Measurements from ENCODE around the gene WFDC6. TPM values are rescaled to one million over a fixed set of nuclear protein-coding genes. Genes with fewer than 3 reads are reported as not detected.

Gene WFDC6
- total and polyA plus RNA-seq, 2 of the 8 experiments (the other 6 are each of a cell fraction or from before 2014, with no cell fraction given): not detected

GRCh38 chr20:45496166-45496565, 43.1 kb downstream of the WFDC6 start:
- Histone ChIP-seq H4K5ac (ENCODE audit: insufficient read length, low read depth, low read length) (no peak overlapping the region), H3K23me2 (ENCODE audit: low read depth, low read length) (no peaks in the 10 kb centered on the region), H4K8ac (ENCODE audit: extremely low read depth, insufficient read depth, low read length) (no peak overlapping the region), H3K4me3 (ENCODE audit: extremely low read depth in 1 of 4, insufficient read depth in 2 of 4, low read depth in 3 of 4, low read length in 4 of 4) (no peak overlapping the region), H4K91ac (replicated peaks; ENCODE audit: insufficient read length, low read length) (no peak overlapping the region), H3K18ac (ENCODE audit: extremely low read depth, low read length) (no peak overlapping the region), H3K9ac (replicated peaks in 1 of 4; ENCODE audit: extremely low read depth in 1 of 4, low read depth in 3 of 4, low read length in 3 of 4) (no peak overlapping the region), H2AK5ac (ENCODE audit: low read depth, low read length) (no peak overlapping the region), H4K20me1 (replicated peaks in 1 of 2; ENCODE audit: control insufficient read depth in 1 of 2, insufficient read depth in 2 of 2, low read length in 2 of 2) (no peaks in the 10 kb centered on the region), H3K4me2 (ENCODE audit: insufficient read depth in 1 of 2, low read depth in 2 of 2, low read length in 2 of 2) (no peak overlapping the region), H3K79me2 (ENCODE audit: control insufficient read depth in 1 of 2, insufficient read depth in 2 of 2, low read length in 2 of 2) (no peaks in the 10 kb centered on the region), H3K27me3 (replicated peaks in 1 of 4; ENCODE audit: control insufficient read depth in 3 of 4, extremely low read depth in 1 of 4, insufficient read depth in 3 of 4, low read length in 3 of 4) (no peaks in the 10 kb centered on the region), H3K27ac (ENCODE audit: low read depth, low read length) (no peak overlapping the region), H3K23ac (ENCODE audit: insufficient read length) (no peak overlapping the region), H3K36me3 (ENCODE audit: control insufficient read depth in 2 of 4, insufficient read depth in 4 of 4, low read length in 3 of 4) (no peaks in the 10 kb centered on the region), H3K14ac (ENCODE audit: insufficient read length) (no peak overlapping the region), H3K4ac (replicated peaks; ENCODE audit: insufficient read length, low read depth, low read length) (no peak overlapping the region), H3K56ac (replicated peaks; ENCODE audit: insufficient read length, low read depth, low read length) (no peak overlapping the region), H3K4me1 (replicated peaks in 1 of 4; ENCODE audit: control insufficient read depth in 3 of 4, insufficient read depth in 4 of 4, low read length in 3 of 4) (0 out of 7 replicates have a peak, but pooled peaks cover 0 to 3% (median 0%) of the 10 kb centered on the region in 4 experiments), H2BK12ac (ENCODE audit: low read depth, low read length) (no peak overlapping the region), H2AFZ (ENCODE audit: low read length) (no peak overlapping the region), H2BK5ac (ENCODE audit: low read depth, low read length) (no peak overlapping the region), H3K9me3 (ENCODE audit: insufficient read depth in 2 of 2, low read depth in 1 of 2, low read length in 1 of 2) (no peaks in the 10 kb centered on the region), H2BK15ac (ENCODE audit: low read length) (no peak overlapping the region), H2BK20ac (ENCODE audit: low read length) (no peak overlapping the region), H3K79me1 (ENCODE audit: low read depth, low read length) (no peaks in the 10 kb centered on the region), H2BK120ac (replicated peaks; ENCODE audit: low read depth, low read length) (no peak overlapping the region)
- no peak for FAIRE-seq
- POLR2A ChIA-PET (ENCODE audit: partially characterized antibody): interaction anchor here (0.6 to 2.0 kb wide), 2 partner anchors 9 to 91 kb away, joined by 3 to 7 read pairs; no protein-coding TSS in a partner anchor
- no peak for DNase-seq (ENCODE audit: low read depth in 1 of 2, low spot score in 2 of 2)
- TF ChIP-seq KDM1A (IDR thresholded peaks at IDR 0.05; ENCODE audit: borderline replicate concordance, low read length) (no peak), RNF2 (IDR thresholded peaks at IDR 0.05; ENCODE audit: borderline replicate concordance, low read depth, low read length, missing control alignments, poor library complexity, severe bottlenecking) (no peak), POLR2A (IDR thresholded peaks at IDR 0.05; ENCODE audit: control extremely low read depth in 1 of 2, low read depth in 2 of 2, low read length in 2 of 2) (no peak), BCL11A (IDR thresholded peaks at IDR 0.05; ENCODE audit: low read depth in 2 of 2, low read length in 2 of 2) (no peak), KDM5A (IDR thresholded peaks at IDR 0.05; ENCODE audit: low read length) (no peak), CEBPB (IDR thresholded peaks at IDR 0.05; ENCODE audit: low read depth, low read length) (no peak), SUZ12 (IDR thresholded peaks at IDR 0.05; ENCODE audit: low read length) (no peak), FOSL1 (IDR thresholded peaks at IDR 0.05; ENCODE audit: insufficient read depth, low read depth, low read length) (no peak), SIX5 (IDR thresholded peaks at IDR 0.05; ENCODE audit: low read depth, low read length) (no peak), GTF2F1 (IDR thresholded peaks at IDR 0.05; ENCODE audit: borderline replicate concordance, low read depth, low read length) (no peak)
- 85% methylated on average over 3 of the region's 3 CpGs; no CpG with 5 or more reads in 1 of the 2 experiments for WGBS, 2 experiments (ENCODE audit: extremely low coverage in 1 of 2, insufficient coverage in 1 of 2, insufficient read length in 1 of 2, insufficient replicate concordance in 2 of 2, low coverage in 1 of 2, low lambda C conversion rate in 2 of 2, missing lambda C conversion rate in 1 of 2)
- CTCF ChIA-PET (ENCODE audit: partially characterized antibody): interaction anchor here (0.6 to 1.3 kb wide), 5 partner anchors 42 to 275 kb away, joined by 3 to 6 read pairs (median 3); no protein-coding TSS in a partner anchor
